HFFc6 (cell line): Measurements from ENCODE around the gene C4BPB. TPM values are rescaled to one million over a fixed set of nuclear protein-coding genes. Genes with fewer than 3 reads are reported as not detected.

ENCODE experiments used
- DNase-seq: peaks from one replicate; pipeline ENCODE4 v3.0.0-alpha.2; 2018
- H3K27ac Mint-ChIP-seq: 2 replicates; pipeline ENCODE4 v1.8.0; 2020; ENCODE audit warnings: mild to moderate bottlenecking, mixed read lengths
- H3K27me3 Mint-ChIP-seq: 2 replicates; pipeline ENCODE4 v1.8.0; 2021; ENCODE audit warnings: mild to moderate bottlenecking, moderate library complexity, mixed read lengths; ENCODE audit not compliant: insufficient read depth
- H3K36me3 Mint-ChIP-seq: 2 replicates; pipeline ENCODE4 v1.8.0; 2021; ENCODE audit warnings: low read depth, mixed read lengths
- H3K4me1 Mint-ChIP-seq: 2 replicates; pipeline ENCODE4 v1.8.0; 2020; ENCODE audit warnings: low read depth, mixed read lengths
- H3K4me3 Mint-ChIP-seq: 2 replicates; pipeline ENCODE4 v1.8.0; 2020; ENCODE audit warnings: mild to moderate bottlenecking, moderate library complexity, mixed read lengths
- H3K9me3 Mint-ChIP-seq: 2 replicates; pipeline ENCODE4 v1.8.0; 2020; ENCODE audit warnings: mild to moderate bottlenecking, mixed read lengths
- total RNA-seq, 6 experiments: library from RNA; stranded (reverse); fragmentation: NEBNext Ultra II Directional; extraction: Animal tissue kit (Norgen Biotek cat#: 25700); gene quantifications; 2 replicates in 1 of 6; 3 replicates in 5 of 6; pipeline ENCODE4 v1.2.3, GENCODE V29; 2021
- TF ChIP-seq, protein P1 (sequence below): fragments of 200-600 bp; sonication (generic); IDR thresholded peaks from 2 replicates; pipeline ENCODE4 v1.5.0; 2021; ENCODE audit warnings: antibody characterized with exemption, mild to moderate bottlenecking

Gene C4BPB
- total RNA-seq, 6 experiments from 2014 or later: 0.15 to 0.59 (median 0.24) TPM; not detected in 1

DNA sequence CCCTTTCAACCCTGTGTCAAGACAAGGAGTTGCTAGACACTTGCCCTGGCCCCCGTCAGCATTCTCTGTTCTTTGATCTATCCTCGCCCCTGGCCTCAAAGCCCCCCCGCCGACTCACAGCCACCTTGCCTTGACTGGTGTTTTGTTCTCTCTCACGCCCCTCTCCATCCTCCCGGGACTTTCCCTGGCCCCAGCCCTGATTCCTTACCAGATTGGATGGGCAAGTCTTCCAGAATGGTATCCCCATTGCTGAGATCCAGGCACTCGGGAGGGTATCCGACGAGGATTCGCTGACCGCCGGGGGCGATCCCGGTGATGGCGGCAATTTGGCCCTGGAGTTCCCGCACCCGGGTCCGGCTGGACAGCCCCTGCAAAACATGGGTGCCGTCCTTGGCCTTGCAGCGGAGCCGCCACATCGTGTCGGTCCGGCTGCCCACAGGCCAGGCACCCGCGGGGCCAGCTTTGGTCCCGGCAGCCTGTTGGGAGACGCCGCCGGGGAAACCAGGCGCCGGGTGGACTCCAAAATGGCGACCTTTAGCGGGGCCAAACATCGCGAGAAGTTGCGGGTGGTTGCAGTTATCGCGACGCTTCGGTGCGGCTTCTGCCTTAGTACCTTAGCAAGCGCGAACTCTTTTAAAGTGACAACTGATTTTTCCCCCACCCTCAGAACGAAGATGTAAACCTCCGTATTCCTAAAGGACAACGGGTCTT, 38.0 kb upstream of the C4BPB start:
- TF ChIP-seq, protein P1, sequence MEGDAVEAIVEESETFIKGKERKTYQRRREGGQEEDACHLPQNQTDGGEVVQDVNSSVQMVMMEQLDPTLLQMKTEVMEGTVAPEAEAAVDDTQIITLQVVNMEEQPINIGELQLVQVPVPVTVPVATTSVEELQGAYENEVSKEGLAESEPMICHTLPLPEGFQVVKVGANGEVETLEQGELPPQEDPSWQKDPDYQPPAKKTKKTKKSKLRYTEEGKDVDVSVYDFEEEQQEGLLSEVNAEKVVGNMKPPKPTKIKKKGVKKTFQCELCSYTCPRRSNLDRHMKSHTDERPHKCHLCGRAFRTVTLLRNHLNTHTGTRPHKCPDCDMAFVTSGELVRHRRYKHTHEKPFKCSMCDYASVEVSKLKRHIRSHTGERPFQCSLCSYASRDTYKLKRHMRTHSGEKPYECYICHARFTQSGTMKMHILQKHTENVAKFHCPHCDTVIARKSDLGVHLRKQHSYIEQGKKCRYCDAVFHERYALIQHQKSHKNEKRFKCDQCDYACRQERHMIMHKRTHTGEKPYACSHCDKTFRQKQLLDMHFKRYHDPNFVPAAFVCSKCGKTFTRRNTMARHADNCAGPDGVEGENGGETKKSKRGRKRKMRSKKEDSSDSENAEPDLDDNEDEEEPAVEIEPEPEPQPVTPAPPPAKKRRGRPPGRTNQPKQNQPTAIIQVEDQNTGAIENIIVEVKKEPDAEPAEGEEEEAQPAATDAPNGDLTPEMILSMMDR: no peak
- Mint-ChIP-seq H3K27me3 (peaks cover 7% of the 10 kb centered on the region), H3K4me3 (peak overlapping the region; percentile 97), H3K9me3 (no peaks in the 10 kb centered on the region), H3K4me1 (peaks cover 66% of the 10 kb centered on the region), H3K27ac (peak overlapping the region; percentile 96), H3K36me3 (peaks cover 34% of the 10 kb centered on the region)
- DNase-seq: peak; percentile 90

DNA sequence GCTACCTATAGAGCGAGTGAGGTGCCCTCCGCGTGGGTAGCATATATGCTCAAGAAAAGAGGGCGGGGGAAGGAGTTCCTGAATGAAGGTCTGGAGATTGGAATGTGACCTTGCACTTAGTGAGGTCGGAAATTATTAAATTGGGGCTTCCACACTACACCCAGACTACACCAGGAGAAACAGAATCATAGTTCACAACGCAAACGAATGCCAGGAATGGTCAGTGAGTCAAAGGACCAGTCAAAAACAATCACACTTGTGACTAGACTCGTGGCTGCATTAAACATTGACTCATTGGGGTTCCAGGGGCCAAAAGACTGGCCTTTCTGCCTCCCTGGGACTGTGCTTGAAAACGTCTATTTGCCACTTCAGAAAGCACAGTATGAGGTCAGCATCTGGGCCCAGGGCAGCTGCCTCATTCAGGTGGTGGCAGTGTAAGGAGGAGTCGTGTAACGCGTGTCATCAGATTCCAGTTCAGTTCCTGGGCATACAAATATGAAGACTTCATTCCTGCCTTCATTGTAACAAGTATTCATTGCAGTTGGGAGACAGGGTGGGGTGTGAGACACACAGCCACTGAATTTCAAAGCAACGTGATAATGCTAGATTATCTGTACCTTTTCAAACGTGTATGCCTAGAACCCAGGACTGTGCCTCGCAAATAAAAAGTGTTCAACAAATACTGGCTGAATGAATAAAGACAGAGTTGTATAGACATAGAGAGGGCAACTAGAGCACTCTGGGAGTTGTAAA, 37.3 kb upstream of the C4BPB start, which contains the start of gene YOD1:
Gene YOD1 (minus strand): TSS at position 18 of the 753 bp plus-strand sequence. CDS start 178 bp downstream, outside the sequence.
- peaks cover 59% of the 10 kb centered on the region for H3K4me1 Mint-ChIP-seq
- peaks cover 8% of the 10 kb centered on the region for H3K27me3 Mint-ChIP-seq
- H3K4me3 Mint-ChIP-seq: peak within 1 kb of the TSS; percentile 97
- TF ChIP-seq, protein P1: no peak
- peaks cover 31% of the 10 kb centered on the region for H3K36me3 Mint-ChIP-seq
- peak within 1 kb of the TSS; percentile 96 for H3K27ac Mint-ChIP-seq
- no peaks in the 10 kb centered on the region for H3K9me3 Mint-ChIP-seq
- peak; percentile 94 for DNase-seq

DNA sequence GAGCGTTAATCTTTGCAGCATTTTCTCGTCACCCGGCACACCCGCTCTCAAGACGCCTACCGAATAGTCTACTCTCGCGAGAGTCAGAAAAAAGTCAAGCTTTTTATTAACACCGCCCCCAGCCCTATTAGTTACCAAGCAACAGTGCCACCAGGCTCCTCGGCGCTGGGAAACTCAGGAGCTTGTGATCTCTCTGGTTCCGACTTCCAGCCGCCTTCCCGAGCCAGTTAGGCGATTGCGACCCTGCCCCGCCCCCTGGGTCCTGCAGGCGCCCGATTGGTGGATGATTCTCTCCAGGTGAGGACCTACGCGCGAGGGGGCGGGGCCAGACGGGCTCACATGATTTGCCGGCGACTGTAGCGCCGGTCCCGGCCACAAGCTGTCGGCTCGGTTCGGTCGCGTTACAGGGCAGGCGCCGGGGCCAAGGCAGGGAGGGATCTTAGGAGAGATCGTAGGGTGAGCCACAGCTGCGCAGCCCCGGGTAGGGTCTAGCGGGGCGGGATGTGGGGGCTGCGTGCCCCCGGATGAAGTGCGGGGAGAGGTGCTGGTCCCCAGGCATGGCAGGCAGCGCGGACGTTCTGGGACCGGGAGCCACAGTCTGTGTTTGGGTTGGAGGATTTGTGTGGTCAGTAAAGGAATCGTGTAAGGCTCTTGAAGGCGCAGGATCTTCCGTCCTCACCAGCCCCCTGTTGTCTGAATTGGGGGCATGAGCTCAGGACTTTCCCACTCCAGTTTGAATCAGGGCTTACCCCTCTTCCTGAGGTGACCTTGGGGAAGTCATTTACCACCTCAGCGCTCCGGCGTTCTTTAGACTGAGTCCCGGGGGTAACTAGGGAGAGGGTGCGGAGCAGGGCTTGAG, 35.5 kb upstream of the C4BPB start, which contains the start of gene PFKFB2:
Gene PFKFB2 (plus strand): TSS at position 365 of the 859 bp plus-strand sequence. CDS start 1,443 bp downstream, outside the sequence.
- H3K27me3 Mint-ChIP-seq: peaks cover 10% of the 10 kb centered on the region
- H3K27ac Mint-ChIP-seq: peak within 1 kb of the TSS; percentile 96
- peak; percentile 94 for DNase-seq
- peaks cover 41% of the 10 kb centered on the region for H3K4me1 Mint-ChIP-seq
- peaks cover 16% of the 10 kb centered on the region for H3K36me3 Mint-ChIP-seq
- no peaks in the 10 kb centered on the region for H3K9me3 Mint-ChIP-seq
- H3K4me3 Mint-ChIP-seq: peak within 1 kb of the TSS; percentile 97
- TF ChIP-seq, protein P1: peak; percentile 20

DNA sequence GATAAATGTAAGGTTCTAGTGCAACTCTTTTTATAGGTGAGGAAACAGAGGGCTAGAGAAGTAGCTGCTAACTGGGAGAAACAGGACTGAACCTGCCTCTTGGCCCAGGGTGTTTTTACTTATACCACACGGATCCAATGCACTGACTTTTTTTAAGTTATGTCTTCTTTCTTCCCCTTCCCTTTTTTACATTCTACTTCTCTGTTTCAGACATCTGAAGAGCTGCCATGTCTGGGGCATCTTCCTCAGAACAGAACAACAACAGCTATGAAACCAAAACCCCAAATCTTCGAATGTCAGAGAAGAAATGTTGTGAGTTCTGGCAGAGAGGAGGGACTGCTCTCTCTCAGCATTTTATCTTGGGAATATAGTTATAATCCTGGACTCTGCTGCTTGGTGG, 34.2 kb upstream of the C4BPB start:
- Mint-ChIP-seq H3K27ac (no peak overlapping the region), H3K9me3 (no peaks in the 10 kb centered on the region), H3K4me1 (peaks cover 29% of the 10 kb centered on the region), H3K4me3 (no peak overlapping the region), H3K36me3 (peaks cover 9% of the 10 kb centered on the region), H3K27me3 (peaks cover 10% of the 10 kb centered on the region)
- TF ChIP-seq, protein P1: no peak
- no peak for DNase-seq

DNA sequence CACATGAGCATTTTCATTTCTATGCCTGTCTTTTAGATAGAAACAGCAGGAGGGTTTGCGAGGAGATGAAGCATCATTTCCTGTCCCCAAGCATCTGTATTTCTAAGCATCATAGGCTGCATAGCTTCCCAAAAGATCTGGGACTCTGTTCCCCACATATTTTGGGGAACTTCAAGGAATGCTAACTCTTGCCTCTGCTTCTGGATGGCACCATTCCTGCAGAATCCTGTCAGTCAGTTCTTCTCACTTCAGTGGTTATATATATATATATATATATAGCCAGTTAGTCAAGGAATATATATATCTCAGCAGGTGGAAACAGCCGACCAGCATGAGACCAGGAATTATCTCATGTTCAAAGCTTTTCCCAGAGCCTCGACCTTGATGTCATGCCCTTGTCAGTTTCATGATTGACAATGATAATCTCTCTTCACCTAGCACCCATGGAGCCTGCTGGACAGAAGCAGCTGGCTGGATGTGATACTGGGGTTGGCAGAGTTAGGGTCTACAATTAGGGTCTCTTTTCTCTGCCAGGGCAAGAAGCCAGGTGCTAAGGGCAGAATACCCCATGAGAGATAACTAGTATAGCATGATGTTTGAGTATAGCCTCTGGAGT, 33.2 kb upstream of the C4BPB start:
- no peaks in the 10 kb centered on the region; the same call in 1 of the 2 replicates for H3K36me3 Mint-ChIP-seq
- peaks cover 10% of the 10 kb centered on the region for H3K27me3 Mint-ChIP-seq
- TF ChIP-seq, protein P1: no peak
- no peak overlapping the region for H3K27ac Mint-ChIP-seq
- H3K9me3 Mint-ChIP-seq: no peaks in the 10 kb centered on the region
- H3K4me1 Mint-ChIP-seq: peaks cover 25% of the 10 kb centered on the region
- DNase-seq: no peak
- no peak overlapping the region for H3K4me3 Mint-ChIP-seq
